H1 (cell line): ENCODE results near the gene RAD51B. TPM values are rescaled to one million over a fixed set of nuclear protein-coding genes. Genes with fewer than 3 reads are reported as not detected.

Experiments used
- CTCF ChIA-PET: fragments of 300-600 bp; sonication (Branson Sonifier 250); formaldehyde crosslinking; loops from one replicate; lab custom pipeline; 2021; ENCODE audit not compliant: partially characterized antibody; lab: Charles Lee
- POLR2A ChIA-PET: fragments of 300-600 bp; sonication (Branson Sonifier 250); formaldehyde crosslinking; loops from one replicate; lab custom pipeline; 2021; ENCODE audit warnings: inconsistent platforms; ENCODE audit not compliant: partially characterized antibody; lab: Charles Lee
- DNase-seq, 2 experiments: peaks; one replicate each; pipeline versions ENCODE4 v3.0.0 to v3.0.0-alpha.2; 2010 to 2022; ENCODE audit warnings: low spot score in 2 of 2, low read depth in 1 of 2, mixed read lengths in 1 of 2
- FAIRE-seq: peaks from 2 replicates; lab custom pipeline; 2011; peaks lifted over from hg19 to GRCh38; lab: Jason Lieb, UNC
- H2AFZ ChIP-seq: 2 replicates; pipeline ENCODE4 v1.8.1; 2012; ENCODE audit warnings: low read length, inconsistent platforms
- H2AK5ac ChIP-seq: 2 replicates; pipeline ENCODE4 v1.6.1; 2013; ENCODE audit warnings: low read depth, low read length
- H2BK120ac ChIP-seq: replicated peaks from 2 replicates; pipeline ENCODE3; 2013; ENCODE audit warnings: low read depth, low read length, inconsistent platforms
- H2BK12ac ChIP-seq: 2 replicates; pipeline ENCODE4 v1.6.1; 2013; ENCODE audit warnings: low read depth, low read length
- H2BK15ac ChIP-seq: 2 replicates; pipeline ENCODE4 v1.6.1; 2013; ENCODE audit warnings: low read length
- H2BK20ac ChIP-seq: 2 replicates; pipeline ENCODE4 v1.6.1; 2013; ENCODE audit warnings: low read length
- H2BK5ac ChIP-seq: 2 replicates; pipeline ENCODE4 v1.6.1; 2013; ENCODE audit warnings: low read depth, low read length
- H3K14ac ChIP-seq: 2 replicates; pipeline ENCODE4 v1.6.1; 2013; ENCODE audit warnings: inconsistent platforms; ENCODE audit not compliant: insufficient read length
- H3K18ac ChIP-seq: 2 replicates; pipeline ENCODE4 v1.6.1; 2013; ENCODE audit warnings: low read length; ENCODE audit errors: extremely low read depth
- H3K23ac ChIP-seq: 2 replicates; pipeline ENCODE4 v1.6.1; 2013; ENCODE audit warnings: inconsistent platforms; ENCODE audit not compliant: insufficient read length
- H3K23me2 ChIP-seq: 2 replicates; pipeline ENCODE4 v1.6.1; 2013; ENCODE audit warnings: low read depth, low read length
- H3K27ac ChIP-seq: 2 replicates; pipeline ENCODE4 v1.6.1; 2011; ENCODE audit warnings: low read depth, low read length, inconsistent platforms
- H3K27me3 ChIP-seq, 4 experiments: replicated peaks in 1 of 4; 1 replicate in 1 of 4; 2 replicates in 3 of 4; pipeline versions ENCODE4 v1.6.1 to v1.8.1; 2011 to 2013; ENCODE audit warnings: low read length in 3 of 4, mild to moderate bottlenecking in 3 of 4, inconsistent platforms in 2 of 4, mixed read lengths in 2 of 4, moderate library complexity in 1 of 4; ENCODE audit not compliant: control insufficient read depth in 3 of 4, insufficient read depth in 3 of 4; ENCODE audit errors: extremely low read depth in 1 of 4
- H3K36me3 ChIP-seq, 4 experiments: 2 replicates each; pipeline versions ENCODE4 v1.6.1 to v1.8.1; 2011 to 2013; ENCODE audit warnings: mild to moderate bottlenecking in 4 of 4, low read length in 3 of 4, moderate library complexity in 2 of 4, control low read depth in 1 of 4, inconsistent platforms in 1 of 4; ENCODE audit not compliant: insufficient read depth in 4 of 4, control insufficient read depth in 2 of 4
- H3K4ac ChIP-seq: replicated peaks from 2 replicates; pipeline ENCODE3; 2013; ENCODE audit warnings: low read length, low read depth, mixed read lengths, inconsistent platforms; ENCODE audit not compliant: insufficient read length
- H3K4me1 ChIP-seq, 4 experiments: replicated peaks in 1 of 4; 1 replicate in 1 of 4; 2 replicates in 3 of 4; pipeline versions ENCODE4 v1.6.1 to v1.8.1; 2011 to 2013; ENCODE audit warnings: low read length in 3 of 4, inconsistent platforms in 2 of 4, mixed read lengths in 1 of 4; ENCODE audit not compliant: insufficient read depth in 4 of 4, control insufficient read depth in 3 of 4
- H3K4me2 ChIP-seq, 2 experiments: 2 replicates each; pipeline versions ENCODE4 v1.6.1 to v1.8.1; 2011 to 2013; ENCODE audit warnings: low read depth in 2 of 2, low read length in 2 of 2, control low read depth in 1 of 2, inconsistent platforms in 1 of 2, mild to moderate bottlenecking in 1 of 2; ENCODE audit not compliant: insufficient read depth in 1 of 2
- H3K4me3 ChIP-seq, 4 experiments: fragments of 200-600, 300-600 bp in 1 of 4; sonication (generic), shearing (Covaris generic), sonication (Bioruptor Twin) in 1 of 4; 2 replicates each; pipeline versions ENCODE4 v1.5.1 to v1.8.1; 2011 to 2016; ENCODE audit warnings: low read length in 4 of 4, low read depth in 3 of 4, control low read depth in 2 of 4, inconsistent platforms in 2 of 4, mild to moderate bottlenecking in 2 of 4, mixed read lengths in 1 of 4, moderate library complexity in 1 of 4; ENCODE audit not compliant: insufficient read depth in 2 of 4; ENCODE audit errors: extremely low read depth in 1 of 4
- H3K56ac ChIP-seq: replicated peaks from 2 replicates; pipeline ENCODE3; 2013; ENCODE audit warnings: low read depth, mild to moderate bottlenecking, mixed read lengths, low read length, inconsistent platforms; ENCODE audit not compliant: insufficient read length
- H3K79me1 ChIP-seq: 2 replicates; pipeline ENCODE4 v1.6.1; 2013; ENCODE audit warnings: low read depth, low read length, control low read depth
- H3K79me2 ChIP-seq, 2 experiments: 2 replicates each; pipeline versions ENCODE4 v1.6.1 to v1.8.1; 2012 to 2013; ENCODE audit warnings: low read length in 2 of 2, mild to moderate bottlenecking in 2 of 2, inconsistent platforms in 1 of 2; ENCODE audit not compliant: insufficient read depth in 2 of 2, control insufficient read depth in 1 of 2
- H3K9ac ChIP-seq, 4 experiments: replicated peaks in 1 of 4; 1 replicate in 1 of 4; 2 replicates in 3 of 4; pipeline versions ENCODE4 v1.6.1 to v1.8.1; 2011 to 2013; ENCODE audit warnings: low read depth in 3 of 4, low read length in 3 of 4, control low read depth in 2 of 4, mild to moderate bottlenecking in 2 of 4, moderate library complexity in 2 of 4, inconsistent platforms in 1 of 4; ENCODE audit errors: extremely low read depth in 1 of 4
- H3K9me3 ChIP-seq, 2 experiments: 2 replicates each; pipeline versions ENCODE4 v1.6.1 to v1.8.1; 2012 to 2013; ENCODE audit warnings: mild to moderate bottlenecking in 2 of 2, moderate library complexity in 2 of 2, control low read depth in 1 of 2, inconsistent platforms in 1 of 2, low read depth in 1 of 2, low read length in 1 of 2, mixed read lengths in 1 of 2; ENCODE audit not compliant: insufficient read depth in 2 of 2
- H4K20me1 ChIP-seq, 2 experiments: replicated peaks in 1 of 2; 2 replicates each; pipeline versions ENCODE3 to v1.8.1; 2011 to 2013; ENCODE audit warnings: inconsistent platforms in 2 of 2, low read length in 2 of 2, mild to moderate bottlenecking in 1 of 2; ENCODE audit not compliant: insufficient read depth in 2 of 2, control insufficient read depth in 1 of 2
- H4K5ac ChIP-seq: 2 replicates; pipeline ENCODE4 v1.6.1; 2013; ENCODE audit warnings: low read length, low read depth, mixed read lengths, inconsistent platforms; ENCODE audit not compliant: insufficient read length
- H4K8ac ChIP-seq: 2 replicates; pipeline ENCODE4 v1.8.0; 2013; ENCODE audit warnings: mild to moderate bottlenecking, moderate library complexity, low read length, inconsistent platforms; ENCODE audit not compliant: insufficient read depth; ENCODE audit errors: extremely low read depth
- H4K91ac ChIP-seq: replicated peaks from 2 replicates; pipeline ENCODE3; 2013; ENCODE audit warnings: low read length, mixed read lengths, inconsistent platforms; ENCODE audit not compliant: insufficient read length
- BCL11A ChIP-seq, 2 experiments: IDR thresholded peaks; one replicate each; pipeline ENCODE4 v1.6.1; 2011; ENCODE audit warnings: low read depth in 2 of 2, low read length in 2 of 2, mild to moderate bottlenecking in 2 of 2
- CBX5 ChIP-seq: fragments of 300-800, 300-1000 bp; sonication (generic); IDR thresholded peaks from 2 replicates; pipeline ENCODE4 v1.7.1; 2016; ENCODE audit warnings: antibody characterized with exemption, low read length, low read depth
- FOSL1 ChIP-seq: IDR thresholded peaks from 2 replicates; pipeline ENCODE4 v1.6.1; 2011; ENCODE audit warnings: mild to moderate bottlenecking, low read depth, low read length, moderate library complexity; ENCODE audit not compliant: insufficient read depth
- TEAD4 ChIP-seq: IDR thresholded peaks from 2 replicates; pipeline ENCODE4 v1.6.1; 2012; ENCODE audit warnings: low read depth, low read length, inconsistent platforms, mixed read lengths
- WGBS, 2 experiments: shearing (Covaris generic) in 1 of 2; methylation state at CpG; one replicate each; pipeline versions ENCODE4 v1.1.6 to v1.1.7; 2013 to 2015; ENCODE audit warnings: low lambda C conversion rate in 2 of 2, mixed read lengths in 2 of 2, inconsistent platforms in 1 of 2, low coverage in 1 of 2, missing lambda C conversion rate in 1 of 2; ENCODE audit not compliant: insufficient replicate concordance in 2 of 2, insufficient coverage in 1 of 2, insufficient read length in 1 of 2; ENCODE audit errors: extremely low coverage in 1 of 2, missing lambda C conversion rate in 1 of 2; 5-methylcytosine and 5-hydroxymethylcytosine counted together
- polyA plus RNA-seq, 7 experiments: library from polyadenylated mRNA; depleted of rRNA in 3 of 7; stranded (reverse) in 5 of 7; unstranded in 2 of 7; fragments of >200 nt in 5 of 7; fragments of 200-250 nt in 2 of 7; gene quantifications; 1 replicate in 5 of 7; 2 replicates in 1 of 7; 4 replicates in 1 of 7; pipeline versions ENCODE4 v1.2.1 to v1.2.3, GENCODE V29; 2011 to 2013; ENCODE audit warnings: missing spikeins in 2 of 7, mixed read lengths in 2 of 7
- total RNA-seq: library from RNA; stranded (reverse); fragmentation: NEBNext Ultra II Directional; extraction: Animal tissue kit (Norgen Biotek cat#: 25700); gene quantifications from 2 replicates; pipeline ENCODE4 v1.2.1, GENCODE V29; 2021
- TF ChIP-seq, protein P1 (sequence below): IDR thresholded peaks from 2 replicates; pipeline ENCODE4 v1.6.1; 2012; ENCODE audit warnings: low read length, inconsistent platforms
- TF ChIP-seq, protein P2 (sequence below): IDR thresholded peaks from 2 replicates; pipeline ENCODE4 v1.6.1; 2012; ENCODE audit warnings: inconsistent platforms

Gene RAD51B
- total and polyA plus RNA-seq, 2 of the 8 experiments (the other 6 are each of a cell fraction or from before 2014, with no cell fraction given): 3.9 to 14.9 TPM

DNA sequence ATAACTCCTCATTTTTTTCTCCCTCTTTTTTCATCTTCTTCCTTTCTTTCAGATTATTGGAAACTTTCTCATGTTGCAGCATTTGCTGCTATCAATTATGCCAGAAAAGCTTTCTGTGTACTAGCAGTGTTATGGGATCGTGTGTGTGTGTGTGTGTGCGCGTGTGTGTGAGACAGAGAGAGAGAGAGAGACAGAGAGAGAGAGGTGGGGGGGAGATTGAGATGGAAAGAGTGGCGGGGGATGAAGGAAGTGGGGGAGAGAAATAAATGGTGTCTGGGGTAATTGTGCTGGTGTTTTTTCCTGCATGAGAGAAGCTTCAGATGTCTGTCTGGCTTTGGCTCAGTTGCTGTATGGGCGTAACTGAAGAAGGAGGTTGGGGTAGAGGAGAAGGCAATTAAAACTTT lies 268.9 kb downstream of the RAD51B start:
- no peak overlapping the region for H2BK20ac ChIP-seq
- H3K14ac ChIP-seq: no peak overlapping the region
- peak overlapping the region; percentile 42; the same call in 1 of the 2 replicates for H2BK12ac ChIP-seq
- H3K4me1 ChIP-seq: peaks cover 0 to 8% (median 2%) of the 10 kb centered on the region in 4 experiments; a peak in 6 of 7 replicates
- POLR2A ChIA-PET: interaction anchor here (0.6 to 0.7 kb wide), 2 partner anchors 17 to 728 kb away, joined by 3 read pairs; no protein-coding TSS in a partner anchor
- H2BK120ac ChIP-seq: no peak overlapping the region
- H2BK15ac ChIP-seq: no peak overlapping the region
- FAIRE-seq: no peak
- H3K4ac ChIP-seq: no peak overlapping the region
- H3K27ac ChIP-seq: no peak overlapping the region
- H3K36me3 ChIP-seq: no peaks in the 10 kb centered on the region
- no peak overlapping the region for H4K91ac ChIP-seq
- no peak overlapping the region for H2AK5ac ChIP-seq
- no peaks in the 10 kb centered on the region for H3K9me3 ChIP-seq
- WGBS, 2 experiments: 91% methylated on average over 2 of the region's 5 CpGs; no CpG with 5 or more reads in 1 of the 2 experiments
- no peak overlapping the region for H2BK5ac ChIP-seq
- no peak overlapping the region for H3K9ac ChIP-seq
- H3K4me2 ChIP-seq: no peak overlapping the region
- H3K79me1 ChIP-seq: no peaks in the 10 kb centered on the region
- H3K56ac ChIP-seq: no peak overlapping the region
- no peaks in the 10 kb centered on the region; the same call in 1 of the 2 replicates for H3K23me2 ChIP-seq
- no peaks in the 10 kb centered on the region for H3K79me2 ChIP-seq
- H3K27me3 ChIP-seq: no peaks in the 10 kb centered on the region
- H4K20me1 ChIP-seq: no peaks in the 10 kb centered on the region
- no peak for DNase-seq
- no peak overlapping the region for H3K4me3 ChIP-seq
- CTCF ChIA-PET: interaction anchor here (0.6 to 1.5 kb wide), 4 partner anchors 10 to 159 kb away, joined by 3 to 4 read pairs (median 3); no protein-coding TSS in a partner anchor
- H3K23ac ChIP-seq: no peak overlapping the region
- no peak overlapping the region for H3K18ac ChIP-seq
- no peak overlapping the region; the same call in 1 of the 2 replicates for H4K8ac ChIP-seq
- no peak overlapping the region for H2AFZ ChIP-seq
- no peak overlapping the region for H4K5ac ChIP-seq
- TF ChIP-seq TEAD4 (no peak), CBX5 (no peak), FOSL1 (no peak), BCL11A (IDR thresholded peaks at IDR 0.05; ENCODE audit: low read depth in 2 of 2, low read length in 2 of 2) (no peak)
- TF ChIP-seq, protein P1, sequence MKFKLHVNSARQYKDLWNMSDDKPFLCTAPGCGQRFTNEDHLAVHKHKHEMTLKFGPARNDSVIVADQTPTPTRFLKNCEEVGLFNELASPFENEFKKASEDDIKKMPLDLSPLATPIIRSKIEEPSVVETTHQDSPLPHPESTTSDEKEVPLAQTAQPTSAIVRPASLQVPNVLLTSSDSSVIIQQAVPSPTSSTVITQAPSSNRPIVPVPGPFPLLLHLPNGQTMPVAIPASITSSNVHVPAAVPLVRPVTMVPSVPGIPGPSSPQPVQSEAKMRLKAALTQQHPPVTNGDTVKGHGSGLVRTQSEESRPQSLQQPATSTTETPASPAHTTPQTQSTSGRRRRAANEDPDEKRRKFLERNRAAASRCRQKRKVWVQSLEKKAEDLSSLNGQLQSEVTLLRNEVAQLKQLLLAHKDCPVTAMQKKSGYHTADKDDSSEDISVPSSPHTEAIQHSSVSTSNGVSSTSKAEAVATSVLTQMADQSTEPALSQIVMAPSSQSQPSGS: no peak
- TF ChIP-seq, protein P2, sequence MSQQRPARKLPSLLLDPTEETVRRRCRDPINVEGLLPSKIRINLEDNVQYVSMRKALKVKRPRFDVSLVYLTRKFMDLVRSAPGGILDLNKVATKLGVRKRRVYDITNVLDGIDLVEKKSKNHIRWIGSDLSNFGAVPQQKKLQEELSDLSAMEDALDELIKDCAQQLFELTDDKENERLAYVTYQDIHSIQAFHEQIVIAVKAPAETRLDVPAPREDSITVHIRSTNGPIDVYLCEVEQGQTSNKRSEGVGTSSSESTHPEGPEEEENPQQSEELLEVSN: no peak
